ENCODE measurements around the gene ACSS2. TPM values are rescaled to one million over a fixed set of nuclear protein-coding genes. Genes with fewer than 3 reads are reported as not detected.

The ACSS2 gene
- total and polyA plus RNA-seq, 2 of the 8 experiments (the other 6 are each of a cell fraction or from before 2014, with no cell fraction given) = 17.7 to 24.2 TPM

- no peak for TF ChIP-seq CHD7 (IDR thresholded peaks at IDR 0.05; ENCODE audit: insufficient replicate concordance, low read length)
- no peak for TF ChIP-seq CTCF (IDR thresholded peaks at IDR 0.05; ENCODE audit: control extremely low read depth in 1 of 3, insufficient read depth in 1 of 3, low read depth in 1 of 3, low read length in 3 of 3)
- no peak for TF ChIP-seq CEBPB (IDR thresholded peaks at IDR 0.05; ENCODE audit: low read depth, low read length)
- no peak for TF ChIP-seq RXRA (IDR thresholded peaks at IDR 0.05; ENCODE audit: insufficient read depth, low read depth, low read length)
- no peak for TF ChIP-seq TAF1 (IDR thresholded peaks at IDR 0.05; ENCODE audit: low read depth, low read length)
- no peak for TF ChIP-seq CBX8 (IDR thresholded peaks at IDR 0.05; ENCODE audit: borderline replicate concordance, low read depth, low read length)
- TF ChIP-seq BACH1 (IDR thresholded peaks at IDR 0.05; ENCODE audit: low read length) = no peak
Measured at GRCh38 chr20:34915131-34915530, 38.7 kb downstream of the ACSS2 start (continued).
